Endothelial cell (in vitro differentiated cells): ENCODE results near the gene KIF16B. TPM values are rescaled to one million over a fixed set of nuclear protein-coding genes. Genes with fewer than 3 reads are reported as not detected.

Experiments used
- DNase-seq: peaks from one replicate; pipeline ENCODE4 v3.0.0; 2021; ENCODE audit warnings: low spot score
- H3K27ac Mint-ChIP-seq: one replicate; pipeline ENCODE4 v1.8.0; 2021; ENCODE audit warnings: mixed read lengths, inconsistent platforms; ENCODE audit not compliant: unreplicated experiment
- H3K27me3 Mint-ChIP-seq: one replicate; pipeline ENCODE4 v1.8.0; 2021; ENCODE audit warnings: mild to moderate bottlenecking, moderate library complexity, mixed read lengths, inconsistent platforms; ENCODE audit not compliant: unreplicated experiment
- H3K36me3 Mint-ChIP-seq: one replicate; pipeline ENCODE4 v1.8.0; 2021; ENCODE audit warnings: mild to moderate bottlenecking, low read depth, mixed read lengths, inconsistent platforms; ENCODE audit not compliant: unreplicated experiment
- H3K4me1 Mint-ChIP-seq: one replicate; pipeline ENCODE4 v1.8.0; 2021; ENCODE audit warnings: mild to moderate bottlenecking, mixed read lengths, inconsistent platforms; ENCODE audit not compliant: unreplicated experiment
- H3K4me3 Mint-ChIP-seq: one replicate; pipeline ENCODE4 v1.8.0; 2021; ENCODE audit warnings: mild to moderate bottlenecking, mixed read lengths, inconsistent platforms; ENCODE audit not compliant: unreplicated experiment
- H3K9me3 Mint-ChIP-seq: one replicate; pipeline ENCODE4 v1.8.0; 2021; ENCODE audit warnings: mixed read lengths, inconsistent platforms; ENCODE audit not compliant: unreplicated experiment
- total RNA-seq: library from RNA; stranded (reverse); fragmentation: NEBNext Ultra II Directional; extraction: Animal tissue kit (Norgen Biotek cat#: 25700); gene quantifications from one replicate; pipeline ENCODE4 v1.2.1, GENCODE V29; 2021; ENCODE audit not compliant: unreplicated experiment
- TF ChIP-seq, protein P1 (sequence below): fragments of 200-600 bp; sonication (generic); IDR thresholded peaks from one replicate; pipeline ENCODE4 v1.5.0; 2021; ENCODE audit warnings: antibody characterized with exemption; ENCODE audit not compliant: unreplicated experiment

The KIF16B gene
- total RNA-seq, 1 donor from 2014 or later = 10.5 TPM

DNA sequence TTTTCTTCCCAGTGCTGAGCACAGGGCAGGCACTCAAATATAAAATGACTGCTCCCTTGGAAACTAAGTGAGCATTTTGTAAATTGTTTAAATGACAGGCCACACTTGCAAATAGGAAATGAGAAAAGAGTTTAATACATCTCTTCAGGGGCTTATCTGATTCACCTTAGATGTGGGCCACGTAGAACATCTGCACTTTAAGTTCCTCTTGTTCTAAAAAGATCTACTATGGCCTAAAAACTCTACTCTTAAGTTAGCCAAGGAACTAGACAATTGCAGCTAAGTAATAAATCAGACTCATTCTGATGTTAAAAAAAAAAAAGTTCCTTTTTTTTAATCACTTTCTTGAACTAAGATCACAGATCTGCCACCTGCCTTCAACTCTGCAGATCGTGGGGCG is 126.3 kb downstream of the KIF16B start:
- no peak for DNase-seq
- no peak overlapping the region for H3K4me3 Mint-ChIP-seq
- no peaks in the 10 kb centered on the region for H3K36me3 Mint-ChIP-seq
- no peaks in the 10 kb centered on the region for H3K9me3 Mint-ChIP-seq
- no peak overlapping the region for H3K27ac Mint-ChIP-seq
- TF ChIP-seq, protein P1, sequence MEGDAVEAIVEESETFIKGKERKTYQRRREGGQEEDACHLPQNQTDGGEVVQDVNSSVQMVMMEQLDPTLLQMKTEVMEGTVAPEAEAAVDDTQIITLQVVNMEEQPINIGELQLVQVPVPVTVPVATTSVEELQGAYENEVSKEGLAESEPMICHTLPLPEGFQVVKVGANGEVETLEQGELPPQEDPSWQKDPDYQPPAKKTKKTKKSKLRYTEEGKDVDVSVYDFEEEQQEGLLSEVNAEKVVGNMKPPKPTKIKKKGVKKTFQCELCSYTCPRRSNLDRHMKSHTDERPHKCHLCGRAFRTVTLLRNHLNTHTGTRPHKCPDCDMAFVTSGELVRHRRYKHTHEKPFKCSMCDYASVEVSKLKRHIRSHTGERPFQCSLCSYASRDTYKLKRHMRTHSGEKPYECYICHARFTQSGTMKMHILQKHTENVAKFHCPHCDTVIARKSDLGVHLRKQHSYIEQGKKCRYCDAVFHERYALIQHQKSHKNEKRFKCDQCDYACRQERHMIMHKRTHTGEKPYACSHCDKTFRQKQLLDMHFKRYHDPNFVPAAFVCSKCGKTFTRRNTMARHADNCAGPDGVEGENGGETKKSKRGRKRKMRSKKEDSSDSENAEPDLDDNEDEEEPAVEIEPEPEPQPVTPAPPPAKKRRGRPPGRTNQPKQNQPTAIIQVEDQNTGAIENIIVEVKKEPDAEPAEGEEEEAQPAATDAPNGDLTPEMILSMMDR = no peak
- H3K27me3 Mint-ChIP-seq = no peaks in the 10 kb centered on the region
- H3K4me1 Mint-ChIP-seq = no peaks in the 10 kb centered on the region

DNA sequence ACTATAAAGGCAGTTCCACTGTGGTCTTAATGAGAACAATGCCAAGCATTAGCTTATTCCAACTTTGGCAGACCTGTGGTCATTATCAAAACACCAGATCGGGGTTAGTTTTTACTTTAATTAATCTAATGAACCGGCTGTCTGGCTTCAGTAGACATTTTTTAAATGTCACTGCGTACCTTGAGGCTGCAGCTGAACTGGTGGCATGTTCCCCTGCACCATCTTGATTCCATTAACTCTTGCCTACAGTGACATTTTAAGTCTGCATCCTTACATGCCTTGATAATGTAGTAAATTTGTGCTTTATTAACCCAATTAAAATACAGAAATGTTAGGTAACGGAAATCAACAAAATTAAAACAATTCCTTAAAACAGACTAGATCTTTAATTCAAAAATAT is 127.0 kb downstream of the KIF16B start:
- no peak for DNase-seq
- Mint-ChIP-seq H3K27me3 (no peaks in the 10 kb centered on the region), H3K4me1 (no peaks in the 10 kb centered on the region), H3K27ac (no peak overlapping the region), H3K9me3 (no peaks in the 10 kb centered on the region), H3K36me3 (no peaks in the 10 kb centered on the region), H3K4me3 (no peak overlapping the region)
- TF ChIP-seq, protein P1 = no peak

DNA sequence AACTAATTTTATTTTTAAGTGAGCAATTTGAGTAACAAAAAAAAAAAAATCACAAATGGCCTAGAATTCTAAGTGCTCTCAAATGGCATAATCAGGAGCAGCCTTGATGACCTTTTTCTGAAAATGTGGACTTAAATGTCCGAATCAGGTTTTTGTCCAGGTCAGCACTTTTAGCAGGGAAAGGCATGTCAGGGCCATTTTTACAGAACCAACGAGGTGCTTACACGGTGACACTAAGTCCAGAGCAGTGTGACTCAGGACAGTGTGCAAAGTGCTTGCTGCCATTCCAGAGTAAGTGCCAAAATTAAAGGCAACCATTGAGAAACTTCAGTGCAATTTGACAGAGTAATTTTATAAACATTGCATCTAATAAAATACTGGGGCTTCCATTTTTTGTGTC is 127.8 kb downstream of the KIF16B start:
- no peaks in the 10 kb centered on the region for H3K4me1 Mint-ChIP-seq
- H3K4me3 Mint-ChIP-seq = no peak overlapping the region
- TF ChIP-seq, protein P1 = no peak
- no peaks in the 10 kb centered on the region for H3K9me3 Mint-ChIP-seq
- DNase-seq = no peak
- H3K36me3 Mint-ChIP-seq = no peaks in the 10 kb centered on the region
- no peaks in the 10 kb centered on the region for H3K27me3 Mint-ChIP-seq
- H3K27ac Mint-ChIP-seq = no peak overlapping the region

DNA sequence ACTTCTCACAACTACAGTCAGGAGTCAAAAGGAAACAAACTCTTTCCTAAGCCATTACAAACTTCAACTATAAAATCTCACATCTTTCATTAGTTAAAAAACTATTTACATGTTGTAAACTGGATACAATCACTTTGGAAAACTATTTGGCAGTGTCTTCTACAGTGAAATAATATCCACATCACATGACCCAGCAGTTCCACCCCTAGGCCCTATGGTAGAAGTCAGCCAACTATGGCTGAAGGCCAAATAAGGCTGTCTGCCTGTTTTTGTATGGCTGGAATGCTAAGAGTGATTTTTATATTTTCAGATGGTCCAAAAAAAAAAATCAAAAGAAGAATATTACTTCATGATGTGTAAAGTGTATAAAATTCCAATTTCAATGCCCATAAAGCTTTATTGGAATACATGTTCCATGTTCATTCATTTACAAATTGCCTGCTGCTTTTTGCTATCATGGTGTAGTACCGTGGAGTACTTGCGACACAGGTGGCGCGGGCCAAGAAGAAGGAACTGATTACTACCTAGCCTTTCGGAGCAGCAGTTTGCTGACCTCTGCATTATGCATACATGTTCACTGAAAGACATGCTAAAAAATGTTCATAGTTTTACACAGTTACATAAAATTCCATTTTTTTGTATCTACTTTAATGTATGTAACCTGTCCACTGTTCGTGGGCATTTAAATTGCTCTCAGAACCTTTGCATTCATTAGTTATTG is 129.0 kb downstream of the KIF16B start:
- Mint-ChIP-seq H3K4me1 (no peaks in the 10 kb centered on the region), H3K27ac (no peak overlapping the region), H3K4me3 (no peak overlapping the region), H3K9me3 (no peaks in the 10 kb centered on the region), H3K27me3 (no peaks in the 10 kb centered on the region), H3K36me3 (peaks cover 3% of the 10 kb centered on the region)
- TF ChIP-seq, protein P1 = no peak
- DNase-seq = no peak

DNA sequence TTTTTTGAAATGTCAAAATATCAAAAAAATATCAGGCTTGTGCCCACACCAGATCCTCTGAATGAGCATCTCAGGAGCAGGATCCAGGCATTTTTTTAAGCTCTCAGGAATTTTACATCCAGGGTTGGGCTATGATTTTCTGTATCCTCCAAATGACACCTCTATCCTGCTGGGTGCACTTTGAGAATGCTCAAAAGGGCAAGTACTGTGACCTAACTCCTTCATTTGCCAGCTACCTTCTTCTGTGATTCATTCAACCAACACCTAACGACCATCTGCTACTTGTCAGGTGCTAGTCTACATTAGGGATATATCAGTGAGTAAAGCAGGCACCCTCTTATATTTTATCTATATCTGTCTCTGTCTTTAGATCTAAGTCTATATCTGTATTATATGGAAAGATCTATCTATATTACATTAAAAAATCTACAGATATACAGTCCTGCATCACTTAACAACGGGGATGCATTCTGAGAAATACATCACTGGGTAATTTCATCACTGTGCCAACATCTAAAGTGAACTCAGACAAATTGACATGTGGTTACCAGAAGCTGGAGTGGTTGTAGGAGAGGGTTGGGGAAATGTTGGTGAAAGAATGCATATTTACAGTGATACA is 131.6 kb downstream of the KIF16B start:
- H3K27ac Mint-ChIP-seq = no peak overlapping the region
- H3K4me3 Mint-ChIP-seq = no peak overlapping the region
- no peak for DNase-seq
- H3K4me1 Mint-ChIP-seq = no peaks in the 10 kb centered on the region
- H3K36me3 Mint-ChIP-seq = peaks cover 6% of the 10 kb centered on the region
- TF ChIP-seq, protein P1 = no peak
- H3K9me3 Mint-ChIP-seq = no peaks in the 10 kb centered on the region
- peaks cover 2% of the 10 kb centered on the region for H3K27me3 Mint-ChIP-seq
